SW480 (cell line): ENCODE results near the gene NLRP14.

Experiments
- DNase-seq: peaks from one replicate; pipeline ENCODE4 v3.0.0-alpha.2; 2016; ENCODE audit warnings: low spot score

NLRP14 gene

GRCh38 chr11:7020183-7020917, at the start of gene NLRP14, which contains the start of gene ZNF214:
Gene NLRP14 (plus strand): TSS chr11:7020479. CDS start chr11:7038587, 18,108 bp downstream.
Gene ZNF214 (minus strand): TSS chr11:7020346. CDS start chr11:7002835, 17,511 bp downstream.
- DNase-seq, result peak; percentile 94

GRCh38 chr11:6979365-6979764, 40.9 kb upstream of the NLRP14 start:
- DNase-seq, result no peak

GRCh38 chr11:6986487-6986886, 33.8 kb upstream of the NLRP14 start:
- no peak for DNase-seq

- DNase-seq, result no peak
These were observed 31.8 kb upstream of the NLRP14 start for GRCh38 chr11:6988506-6988905.

GRCh38 chr11:6991227-6991626, 29.1 kb upstream of the NLRP14 start:
- DNase-seq, result no peak

GRCh38 chr11:6992026-6992425, 28.3 kb upstream of the NLRP14 start:
- DNase-seq, result no peak

- no peak for DNase-seq
These were observed 27.5 kb upstream of the NLRP14 start for GRCh38 chr11:6992457-6993417.

GRCh38 chr11:6995703-6996102, 24.6 kb upstream of the NLRP14 start:
- no peak for DNase-seq

- no peak for DNase-seq
These were observed 15.8 kb upstream of the NLRP14 start for GRCh38 chr11:7004482-7004881.

GRCh38 chr11:7014118-7014517, 6.2 kb upstream of the NLRP14 start:
- DNase-seq, result no peak

GRCh38 chr11:7016011-7016410, 4.3 kb upstream of the NLRP14 start:
- no peak for DNase-seq

GRCh38 chr11:7019500-7020182, 638 bp upstream of the NLRP14 start:
- DNase-seq, result no peak

- peak; percentile 82 for DNase-seq
These were observed 1.0 kb downstream of the NLRP14 start for GRCh38 chr11:7021318-7021717.

GRCh38 chr11:7028141-7028540, 7.9 kb downstream of the NLRP14 start:
- no peak for DNase-seq

- DNase-seq, result no peak
These were observed 10.6 kb downstream of the NLRP14 start for GRCh38 chr11:7030836-7031235.

- DNase-seq, result no peak
These were observed 11.2 kb downstream of the NLRP14 start for GRCh38 chr11:7031471-7031871.

- no peak for DNase-seq
These were observed 12.4 kb downstream of the NLRP14 start for GRCh38 chr11:7032692-7033091.

GRCh38 chr11:7034019-7034418, 13.7 kb downstream of the NLRP14 start:
- DNase-seq, result no peak

- DNase-seq, result no peak
These were observed 26.3 kb downstream of the NLRP14 start for GRCh38 chr11:7046474-7047175.

- DNase-seq, result no peak
These were observed 29.9 kb downstream of the NLRP14 start for GRCh38 chr11:7050191-7050590.

GRCh38 chr11:7056828-7057513, 36.7 kb downstream of the NLRP14 start:
- DNase-seq, result no peak
